HEK293T (cell line): ENCODE results near the gene SEC23A.

ENCODE experiments used
- BHLHE40 ChIP-seq: fragments of 450-650 bp; IDR thresholded peaks from 2 replicates; pipeline ENCODE4 v1.6.1; 2016; ENCODE audit warnings: mild to moderate bottlenecking, moderate library complexity, borderline replicate concordance
- ELF4 ChIP-seq: fragments of 450-650 bp; IDR thresholded peaks from 2 replicates; pipeline ENCODE4 v1.6.1; 2017; ENCODE audit warnings: antibody characterized with exemption
- PKNOX1 ChIP-seq: fragments of 450-650 bp; IDR thresholded peaks from 2 replicates; pipeline ENCODE4 v1.6.1; 2016
- SP1 ChIP-seq: fragments of 450-650 bp; IDR thresholded peaks from 2 replicates; pipeline ENCODE4 v1.6.1; 2017

DNA sequence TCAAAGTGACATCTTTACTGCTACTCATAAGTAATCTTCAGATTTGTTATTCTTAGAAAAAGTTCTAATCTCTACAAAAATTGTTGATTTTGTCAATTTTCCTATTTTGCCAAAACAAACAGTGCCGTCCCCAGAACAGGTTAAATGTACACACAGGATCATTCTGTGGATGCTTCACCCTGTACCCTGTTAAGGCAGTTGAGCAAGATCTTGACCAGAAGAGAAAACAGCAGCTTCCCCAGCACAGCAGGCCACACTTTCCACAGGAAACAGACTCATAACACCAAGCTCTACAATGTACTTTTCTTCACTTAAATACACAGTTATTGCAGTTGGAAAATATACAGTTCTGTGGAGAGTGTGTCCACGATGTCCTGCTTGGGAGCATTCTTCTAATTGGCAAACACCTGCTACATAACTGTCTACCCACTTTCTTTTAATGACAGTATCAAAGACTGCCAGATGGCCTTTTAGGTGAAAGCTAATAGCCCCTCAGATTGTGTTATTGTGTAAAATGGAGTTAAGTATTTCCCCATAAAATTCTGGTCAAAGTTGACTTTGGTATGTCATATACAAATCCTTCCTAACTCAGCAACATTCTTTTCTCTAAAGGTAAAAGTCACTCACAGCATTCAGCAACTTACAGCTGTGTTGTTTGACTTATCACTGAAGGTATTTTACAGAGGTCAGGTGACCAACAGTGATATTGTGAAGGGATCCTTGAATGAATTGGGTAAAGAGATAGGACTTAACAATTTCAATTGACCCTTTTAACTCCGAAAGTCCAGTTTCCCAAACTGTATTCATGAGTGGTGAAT, 77.0 kb downstream of the SEC23A start:
- TF ChIP-seq SP1 = no peak
- TF ChIP-seq PKNOX1 = no peak
- TF ChIP-seq BHLHE40 = no peak
- TF ChIP-seq ELF4 = no peak
